GM18870 (cell line): ENCODE data around the gene SPEN.

Experiments
- ATAC-seq: cut with Tn5 transposase; IDR thresholded peaks from one replicate; pipeline ENCODE4 v1.9.1; 2021; ENCODE audit warnings: moderate library complexity; ENCODE audit not compliant: unreplicated experiment

SPEN gene

DNA sequence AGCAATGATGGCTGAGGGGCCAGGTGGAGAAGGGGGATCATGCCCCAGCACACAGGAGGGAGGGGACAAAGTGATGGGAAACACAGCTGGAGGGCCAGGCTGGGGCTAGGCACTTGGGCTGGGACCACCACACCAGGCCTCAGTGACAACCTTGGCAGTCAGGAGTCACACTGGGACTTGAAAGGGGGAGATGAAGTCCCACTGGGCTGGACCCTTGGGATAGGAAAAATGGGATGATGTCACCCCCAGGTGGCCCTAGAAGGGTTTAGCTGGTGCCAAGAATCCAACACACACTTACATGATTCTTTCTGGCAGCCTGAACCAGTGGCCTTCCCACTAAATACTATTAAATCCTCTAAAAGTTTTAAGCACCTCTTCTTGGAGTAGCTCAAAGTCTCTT lies 111.3 kb downstream of the SPEN start:
- no peak for ATAC-seq

DNA sequence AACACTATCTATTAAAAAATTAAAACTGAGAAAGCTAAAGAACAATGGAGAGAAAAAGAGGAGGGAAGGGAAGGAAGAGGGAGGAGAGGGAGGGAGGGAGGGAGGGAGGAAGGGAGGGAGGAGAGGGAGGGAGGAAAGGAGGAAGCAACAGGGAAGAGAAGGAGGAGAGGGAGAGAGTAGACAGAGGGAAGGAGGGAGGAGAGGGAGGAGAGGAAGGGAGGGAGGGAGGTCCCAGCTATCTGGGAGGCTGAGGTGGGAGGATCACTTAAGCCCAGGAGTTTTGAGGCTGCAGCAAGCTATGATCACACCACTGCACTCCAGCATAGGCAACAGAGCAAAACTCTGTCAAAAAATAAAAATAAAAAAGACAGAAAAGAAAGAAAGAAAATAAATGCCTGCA lies 111.9 kb downstream of the SPEN start:
- no peak for ATAC-seq

GRCh38 chr1:15959827-15960446 lies 112.4 kb downstream of the SPEN start:
- no peak for ATAC-seq

GRCh38 chr1:15960808-15961207 lies 113.3 kb downstream of the SPEN start:
- no peak for ATAC-seq

GRCh38 chr1:15961492-15961891 lies 114.0 kb downstream of the SPEN start:
- ATAC-seq, result no peak

DNA sequence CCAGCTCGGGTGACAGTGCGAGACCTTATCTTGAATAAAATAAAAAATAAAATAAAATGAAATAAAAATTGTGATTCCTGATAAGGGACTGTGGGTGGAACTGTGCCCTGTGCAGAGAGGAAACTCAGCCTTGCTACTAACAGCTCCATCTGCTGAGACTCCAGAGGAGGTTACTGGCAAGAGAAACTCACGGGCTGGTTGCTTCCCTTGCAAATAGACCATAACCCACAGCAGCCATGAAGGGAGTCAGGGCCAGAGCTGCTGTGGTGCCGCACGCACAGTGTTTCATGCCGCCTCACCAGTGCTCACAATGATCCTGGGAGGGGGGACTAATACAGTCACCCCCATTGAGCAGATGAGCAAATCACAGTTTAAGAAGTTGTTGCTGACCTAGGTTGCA lies 114.7 kb downstream of the SPEN start:
- ATAC-seq, result no peak

GRCh38 chr1:15962671-15963362 lies 115.3 kb downstream of the SPEN start:
- no peak for ATAC-seq

- ATAC-seq, result no peak
Measured at GRCh38 chr1:15963363-15963967, 116.0 kb downstream of the SPEN start.

- ATAC-seq, result no peak
Measured at GRCh38 chr1:15963968-15964648, 116.6 kb downstream of the SPEN start.

DNA sequence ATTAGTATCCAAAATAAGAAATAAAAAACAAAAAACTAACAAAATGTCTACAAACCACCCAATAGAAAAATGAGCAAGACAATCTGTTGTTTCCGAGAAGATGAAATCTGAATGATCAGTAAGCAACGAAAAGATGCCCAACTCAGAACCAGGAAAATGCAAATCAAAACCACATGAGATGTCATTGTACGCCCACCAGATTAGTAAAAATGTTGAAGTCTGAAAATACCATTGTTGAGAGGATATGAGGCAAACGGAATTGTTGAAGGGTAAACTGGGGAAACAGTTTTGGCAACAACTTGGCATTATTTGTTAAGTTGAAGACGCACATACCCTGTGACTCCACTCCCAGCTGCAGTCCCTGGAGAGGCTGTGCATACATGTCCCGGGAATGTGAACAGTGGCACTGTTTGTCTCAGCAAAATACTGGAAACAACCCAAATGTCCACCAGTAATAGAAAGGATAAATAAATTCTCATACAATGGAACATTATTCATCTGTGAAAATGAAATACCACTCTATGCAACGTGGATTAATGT lies 117.8 kb downstream of the SPEN start:
- ATAC-seq, result no peak

DNA sequence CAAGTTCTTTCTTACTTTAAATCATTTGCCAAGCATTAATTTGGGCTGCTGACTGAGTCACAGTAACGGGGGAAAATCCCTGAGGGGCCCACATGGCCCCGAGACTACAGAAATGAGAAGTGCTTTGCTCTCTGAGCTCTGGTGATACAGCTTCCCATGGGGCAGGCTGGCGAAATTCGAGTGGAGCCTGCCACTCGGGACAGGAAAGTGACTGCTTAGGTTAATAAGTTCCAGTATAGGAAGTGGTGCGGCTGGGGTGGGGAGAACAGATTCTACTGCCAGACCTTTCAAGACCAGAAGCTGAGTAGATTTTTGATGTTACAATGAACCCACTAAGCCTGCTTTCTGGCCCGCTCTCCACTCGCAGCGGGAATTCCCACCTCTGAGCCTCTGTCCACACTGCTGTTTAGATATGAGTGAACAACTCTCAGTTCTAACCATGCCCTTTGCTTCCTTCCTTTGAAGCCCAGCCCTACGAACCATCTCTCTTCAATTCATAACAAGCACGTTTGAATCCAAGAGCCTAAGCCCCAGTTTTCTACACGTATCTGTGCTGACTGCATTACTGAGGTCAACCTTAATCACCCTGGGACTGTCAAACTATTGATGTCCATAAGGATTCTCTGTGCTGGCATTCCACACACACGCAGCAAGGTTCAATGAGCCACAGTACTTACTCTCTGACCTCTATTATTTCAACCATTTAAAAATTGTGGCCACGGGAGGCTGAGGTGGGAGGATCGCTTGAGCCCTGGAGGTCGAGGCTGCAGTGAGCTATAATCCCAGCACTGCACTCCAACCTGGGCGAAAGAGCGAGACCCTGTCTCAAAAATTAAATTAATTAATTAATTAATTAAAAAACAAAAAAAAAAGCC lies 118.8 kb downstream of the SPEN start:
- ATAC-seq, result peak; percentile 80

GRCh38 chr1:15966956-15967344 lies 119.4 kb downstream of the SPEN start:
- ATAC-seq, result no peak

- no peak for ATAC-seq
Measured at GRCh38 chr1:15968172-15968571, 120.7 kb downstream of the SPEN start.

DNA sequence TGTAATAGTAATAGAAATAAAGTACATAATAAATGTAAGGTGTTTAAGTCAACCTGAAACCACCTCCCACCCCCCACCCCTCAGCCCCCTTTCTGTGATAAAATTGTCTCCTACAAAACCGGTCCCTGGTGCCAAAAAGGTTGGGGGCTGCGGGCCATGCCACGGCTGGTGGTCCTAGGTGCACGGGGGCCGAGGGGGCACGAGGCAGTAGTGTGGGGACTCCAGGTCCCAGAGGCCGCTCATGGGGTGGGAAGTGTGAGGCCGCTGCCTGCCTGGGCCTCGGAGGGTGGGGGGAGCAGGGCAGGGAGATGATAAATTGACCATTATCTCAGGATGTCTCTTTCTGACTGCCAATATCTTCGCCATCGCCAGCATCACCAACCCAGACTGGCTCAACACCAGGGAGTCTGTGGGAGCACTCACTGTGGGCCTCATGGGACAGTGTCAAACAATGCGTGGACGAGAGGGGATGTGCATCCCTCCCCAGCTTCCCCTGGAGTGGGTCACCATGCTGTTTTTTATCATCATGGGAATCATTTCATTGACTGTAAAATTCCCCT lies 121.9 kb downstream of the SPEN start:
- ATAC-seq, result no peak

- ATAC-seq, result no peak
Measured at GRCh38 chr1:15970911-15971310, 123.4 kb downstream of the SPEN start.

DNA sequence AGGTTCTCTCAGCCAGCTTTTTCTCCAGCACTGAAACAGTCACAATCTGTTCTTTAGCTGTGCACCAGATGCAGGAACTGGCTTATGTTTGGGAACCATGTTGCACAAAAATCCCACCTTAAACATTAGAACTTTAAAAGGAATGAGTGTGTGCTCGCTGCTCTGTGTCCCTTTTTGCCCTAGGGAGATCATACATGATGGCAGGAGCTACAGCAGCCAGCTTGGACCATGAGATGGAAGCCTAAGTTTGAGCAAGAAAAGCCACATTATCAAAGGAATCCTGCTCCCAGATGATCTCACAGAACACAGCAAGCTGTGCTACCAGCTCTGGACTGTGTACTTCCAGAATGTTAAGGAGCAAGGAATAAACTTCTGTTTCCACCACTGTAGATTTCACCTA lies 124.9 kb downstream of the SPEN start:
- no peak for ATAC-seq

DNA sequence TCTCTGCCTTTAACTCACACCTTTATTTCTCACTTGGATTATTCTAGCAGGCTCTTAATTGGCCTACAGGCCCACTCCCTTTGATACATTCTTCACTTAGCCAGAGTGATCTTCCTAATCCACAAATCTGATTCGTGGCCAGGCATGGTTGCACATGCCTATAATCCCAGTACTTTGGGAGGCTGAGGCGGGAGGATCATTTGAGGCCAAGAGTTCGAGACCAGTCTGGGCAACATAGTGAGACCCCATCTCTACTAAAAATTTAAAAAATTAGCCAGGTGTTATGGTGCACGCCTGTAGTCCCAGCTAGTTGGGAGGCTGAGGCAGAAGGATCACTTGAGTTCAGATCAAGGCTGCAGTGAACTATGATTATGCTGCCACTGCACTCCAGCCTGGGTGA lies 126.3 kb downstream of the SPEN start:
- ATAC-seq, result no peak

GRCh38 chr1:15974855-15975254 lies 127.3 kb downstream of the SPEN start:
- ATAC-seq, result no peak

- ATAC-seq, result no peak
Measured at GRCh38 chr1:15975358-15975804, 127.9 kb downstream of the SPEN start.
